Left colon (tissue), 2 donors: ENCODE data around the gene HEY2. TPM values are rescaled to one million over a fixed set of nuclear protein-coding genes. Genes with fewer than 3 reads are reported as not detected.
"Not testable (repeated sequence)": the region's sequence is repeated elsewhere in the genome, so short reads cannot be mapped to it uniquely, and the experiment has no call there.

Source experiments
- ATAC-seq: fragments of 200-7000 bp; cut with Tn5 transposase; one replicate; pipeline ENCODE4 v1.9.1; 2020; ENCODE audit warnings: mild to moderate bottlenecking, moderate library complexity
- DNase-seq, 2 donors: peaks; one replicate each; pipeline ENCODE4 v3.0.0-alpha.2; 2020
- intact Hi-C, 2 donors: fragments of 100-400 bp; cut with DNase I in 1 of 2; cut with micrococcal nuclease in 1 of 2; formaldehyde crosslinking; loops; one replicate each; pipeline versions ENCODE4 v1.11.2 to v1.14.0; 2022; cut with DNase I, micrococcal nuclease
- total RNA-seq, 2 donors: library from RNA; stranded (reverse); fragmentation: NEBNext Ultra II Directional; extraction: Animal tissue kit (Norgen Biotek cat#: 25700); gene quantifications; one replicate each; pipeline ENCODE4 v1.2.1, GENCODE V29; 2021
- donor health status: DM: no; HTN: no; CAD: no.
- donor health status: DM: yes; HTN: yes; CAD: no.

The HEY2 gene
- total RNA-seq, 2 donors from 2014 or later: 0.76 to 1.3 TPM

- ATAC-seq: no peak
- intact Hi-C loops: loop anchor here in 1 of 2 donors (10.0 kb wide), 1 partner anchor 445 kb away; no protein-coding TSS in a partner anchor
- no peak for DNase-seq
Observed at GRCh38 chr6:125759959-125760457, 10.6 kb downstream of the HEY2 start.

GRCh38 chr6:125764121-125764671 lies 14.8 kb downstream of the HEY2 start:
- DNase-seq (no peak), ATAC-seq (no peak)
- intact Hi-C loops: loop anchor here in 1 of 2 donors (10.0 kb wide), 1 partner anchor 449 kb away; no protein-coding TSS in a partner anchor

GRCh38 chr6:125765944-125766343 lies 16.5 kb downstream of the HEY2 start:
- DNase-seq: no peak
- intact Hi-C loops: loop anchor here (5.0 to 10.0 kb wide), 2 partner anchors 451 to 454 kb away; no protein-coding TSS in a partner anchor
- ATAC-seq: no peak

GRCh38 chr6:125766641-125767040 lies 17.2 kb downstream of the HEY2 start:
- no peak for ATAC-seq
- intact Hi-C loops: loop anchor here (5.0 to 10.0 kb wide), 2 partner anchors 452 to 454 kb away; no protein-coding TSS in a partner anchor

GRCh38 chr6:125769147-125769783 lies 19.8 kb downstream of the HEY2 start:
- no peak for ATAC-seq
- no peak for DNase-seq
- intact Hi-C loops: loop anchor here (5.0 to 10.0 kb wide), 2 partner anchors 454 to 457 kb away; no protein-coding TSS in a partner anchor

More at GRCh38 chr6:125766641-125767040, 17.2 kb downstream of the HEY2 start:
- DNase-seq: no peak

- no peak for DNase-seq
- intact Hi-C loops: no loop called here
- ATAC-seq: no peak
Observed at GRCh38 chr6:125773387-125774341, 24.2 kb downstream of the HEY2 start.

- not testable (repeated sequence) for DNase-seq, ATAC-seq
- intact Hi-C loops: loop anchor here in 1 of 2 donors (5.0 kb wide), 1 partner anchor 469 kb away; no protein-coding TSS in a partner anchor
Observed at GRCh38 chr6:125776107-125776826, 26.8 kb downstream of the HEY2 start.

- intact Hi-C loops: loop anchor here in 1 of 2 donors (5.0 kb wide), 2 partner anchors 177 to 473 kb away; partner anchors contain the start of gene HINT3
- ATAC-seq (peak; percentile 93), DNase-seq (peak; percentile 70 to 78)
Observed at GRCh38 chr6:125779924-125780539, 30.6 kb downstream of the HEY2 start.

- ATAC-seq (peak; percentile 84), DNase-seq (peak; percentile 49 to 64)
- intact Hi-C loops: loop anchor here in 1 of 2 donors (5.0 kb wide), 1 partner anchor 177 kb away; the partner anchor contains the start of gene HINT3
Observed at GRCh38 chr6:125780540-125781313, 31.3 kb downstream of the HEY2 start.

GRCh38 chr6:125781314-125781868 lies 32.0 kb downstream of the HEY2 start:
- DNase-seq: no peak
- intact Hi-C loops: loop anchor here in 1 of 2 donors (5.0 kb wide), 1 partner anchor 176 kb away; the partner anchor contains the start of gene HINT3
- ATAC-seq: no peak

- intact Hi-C loops: loop anchor here in 1 of 2 donors (5.0 kb wide), 1 partner anchor 173 kb away; the partner anchor contains the start of gene HINT3
- DNase-seq: no peak
- ATAC-seq: no peak
Observed at GRCh38 chr6:125784365-125784764, 34.9 kb downstream of the HEY2 start.

- intact Hi-C loops: no loop called here
- no peak for DNase-seq
- ATAC-seq: no peak
Observed at GRCh38 chr6:125787791-125788190, 38.4 kb downstream of the HEY2 start.

GRCh38 chr6:125789167-125789566 lies 39.7 kb downstream of the HEY2 start:
- peak in 1 of 2 donors; percentile 28 for DNase-seq
- no peak for ATAC-seq
- intact Hi-C loops: no loop called here

- intact Hi-C loops: no loop called here
- DNase-seq: peak; percentile 55 to 66
- ATAC-seq: peak; percentile 57
Observed at GRCh38 chr6:125789576-125790357, 40.3 kb downstream of the HEY2 start.

- ATAC-seq (peak; percentile 89), DNase-seq (peak; percentile 83 to 86)
- intact Hi-C loops: no loop called here
Observed at GRCh38 chr6:125790358-125791150, 41.1 kb downstream of the HEY2 start, which contains the start of gene NCOA7. Gene NCOA7, plus strand, starts transcription at chr6:125790960. Its CDS starts 24,395 bp downstream, at chr6:125815355.
